Measurements from ENCODE around the gene ANKFN1. TPM values are rescaled to one million over a fixed set of nuclear protein-coding genes. Genes with fewer than 3 reads are reported as not detected.

ANKFN1 gene
- total RNA-seq, 1 experiment from 2014 or later = not detected

- DNase-seq (ENCODE audit: low spot score) = no peak
- Histone ChIP-seq H3K27ac (ENCODE audit: low read depth, low read length, poor library complexity, severe bottlenecking) (no peak overlapping the region), H3K9me3 (ENCODE audit: low read depth, low read length, poor library complexity, severe bottlenecking) (no peaks in the 10 kb centered on the region), H3K36me3 (ENCODE audit: insufficient read depth, low read length, poor library complexity, severe bottlenecking) (no peaks in the 10 kb centered on the region), H3K4me3 (ENCODE audit: low read depth, low read length, poor library complexity, severe bottlenecking) (no peak overlapping the region), H3K27me3 (replicated peaks; ENCODE audit: insufficient read depth, low read depth, low read length, poor library complexity) (peaks cover 49% of the 10 kb centered on the region), H3K4me1 (ENCODE audit: insufficient read depth, low read length, poor library complexity, severe bottlenecking) (no peaks in the 10 kb centered on the region)
- intact Hi-C loops (cut with micrococcal nuclease; ENCODE audit: unreplicated experiment) = no loop called here
- no TSS peak for BruUV-seq (replicated peaks)
- POLR2A ChIA-PET (ENCODE audit: low non-redundant PET) = no interaction called here
- CTCF ChIA-PET = no interaction called here
- no peak for TF ChIP-seq CTCF (conservative IDR thresholded peaks at IDR 0.05; ENCODE audit: low read depth, low read length)
- no peak for TF ChIP-seq EZH2 (IDR thresholded peaks at IDR 0.05; ENCODE audit: borderline replicate concordance, low read depth, low read length, poor library complexity, severe bottlenecking)
These were observed 145.6 kb downstream of the ANKFN1 start for GRCh38 chr17:56298846-56299245.

GRCh38 chr17:56300144-56300543 lies 146.9 kb downstream of the ANKFN1 start:
- H3K27ac ChIP-seq (ENCODE audit: low read depth, low read length, poor library complexity, severe bottlenecking) = no peak overlapping the region
- no peak overlapping the region for H3K4me3 ChIP-seq (ENCODE audit: low read depth, low read length, poor library complexity, severe bottlenecking)
- H3K36me3 ChIP-seq (ENCODE audit: insufficient read depth, low read length, poor library complexity, severe bottlenecking) = no peaks in the 10 kb centered on the region
- peaks cover 49% of the 10 kb centered on the region for H3K27me3 ChIP-seq (replicated peaks; ENCODE audit: insufficient read depth, low read depth, low read length, poor library complexity)
- no peak for DNase-seq (ENCODE audit: low spot score)
- intact Hi-C loops (cut with micrococcal nuclease; ENCODE audit: unreplicated experiment) = no loop called here
- ChIA-PET CTCF (no interaction called here), POLR2A (ENCODE audit: low non-redundant PET) (no interaction called here)
- H3K4me1 ChIP-seq (ENCODE audit: insufficient read depth, low read length, poor library complexity, severe bottlenecking) = no peaks in the 10 kb centered on the region
- no peaks in the 10 kb centered on the region for H3K9me3 ChIP-seq (ENCODE audit: low read depth, low read length, poor library complexity, severe bottlenecking)
- BruUV-seq (replicated peaks) = no TSS peak
- TF ChIP-seq EZH2 (IDR thresholded peaks at IDR 0.05; ENCODE audit: borderline replicate concordance, low read depth, low read length, poor library complexity, severe bottlenecking) (no peak), CTCF (conservative IDR thresholded peaks at IDR 0.05; ENCODE audit: low read depth, low read length) (no peak)

GRCh38 chr17:56305007-56305406 lies 151.7 kb downstream of the ANKFN1 start:
- no peak for TF ChIP-seq CTCF (conservative IDR thresholded peaks at IDR 0.05; ENCODE audit: low read depth, low read length)
- no peak for TF ChIP-seq EZH2 (IDR thresholded peaks at IDR 0.05; ENCODE audit: borderline replicate concordance, low read depth, low read length, poor library complexity, severe bottlenecking)
- no peak overlapping the region for H3K4me3 ChIP-seq (ENCODE audit: low read depth, low read length, poor library complexity, severe bottlenecking)
- no peak overlapping the region for H3K27ac ChIP-seq (ENCODE audit: low read depth, low read length, poor library complexity, severe bottlenecking)
- H3K27me3 ChIP-seq (replicated peaks; ENCODE audit: insufficient read depth, low read depth, low read length, poor library complexity) = peaks cover 16% of the 10 kb centered on the region
- ChIA-PET CTCF (no interaction called here), POLR2A (ENCODE audit: low non-redundant PET) (no interaction called here)
- H3K4me1 ChIP-seq (ENCODE audit: insufficient read depth, low read length, poor library complexity, severe bottlenecking) = no peaks in the 10 kb centered on the region
- BruUV-seq (replicated peaks) = no TSS peak
- H3K9me3 ChIP-seq (ENCODE audit: low read depth, low read length, poor library complexity, severe bottlenecking) = no peaks in the 10 kb centered on the region
- DNase-seq (ENCODE audit: low spot score) = no peak
- intact Hi-C loops (cut with micrococcal nuclease; ENCODE audit: unreplicated experiment) = no loop called here
- no peaks in the 10 kb centered on the region for H3K36me3 ChIP-seq (ENCODE audit: insufficient read depth, low read length, poor library complexity, severe bottlenecking)

All from A673 (cell line).